ENCODE results near the gene ATRN.

GRCh38 chr20:3473944-3474343 lies 3.1 kb downstream of the ATRN start:
- TF ChIP-seq EZH2 (IDR thresholded peaks at IDR 0.05; ENCODE audit: borderline replicate concordance, low read length): no peak
- TF ChIP-seq CTCF (conservative IDR thresholded peaks at IDR 0.05 in 1 of 2, IDR thresholded peaks at IDR 0.05 in 1 of 2; ENCODE audit: extremely low read depth in 1 of 2, insufficient read depth in 1 of 2, low read depth in 1 of 2, low read length in 2 of 2): no peak
